Skeletal muscle cell (primary cell): ENCODE data around the gene SYT13.

ENCODE experiments used
- DNase-seq: peaks from one replicate; pipeline ENCODE4 v3.0.0-alpha.2; 2010; ENCODE audit warnings: low read depth
- H3K4me3 ChIP-seq: 2 replicates; pipeline ENCODE4 v1.5.1; 2011; ENCODE audit warnings: low read depth, mild to moderate bottlenecking, control low read depth, low read length, moderate library complexity

The SYT13 gene, protein sequence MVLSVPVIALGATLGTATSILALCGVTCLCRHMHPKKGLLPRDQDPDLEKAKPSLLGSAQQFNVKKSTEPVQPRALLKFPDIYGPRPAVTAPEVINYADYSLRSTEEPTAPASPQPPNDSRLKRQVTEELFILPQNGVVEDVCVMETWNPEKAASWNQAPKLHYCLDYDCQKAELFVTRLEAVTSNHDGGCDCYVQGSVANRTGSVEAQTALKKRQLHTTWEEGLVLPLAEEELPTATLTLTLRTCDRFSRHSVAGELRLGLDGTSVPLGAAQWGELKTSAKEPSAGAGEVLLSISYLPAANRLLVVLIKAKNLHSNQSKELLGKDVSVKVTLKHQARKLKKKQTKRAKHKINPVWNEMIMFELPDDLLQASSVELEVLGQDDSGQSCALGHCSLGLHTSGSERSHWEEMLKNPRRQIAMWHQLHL

GRCh38 chr11:45285930-45286632 lies at the start of gene SYT13:
Gene SYT13, minus strand, starts transcription at chr11:45286341. Its CDS starts 134 bp downstream, at chr11:45286207.
- peak within 1 kb of the TSS; percentile 15 for H3K4me3 ChIP-seq
- DNase-seq: no peak

- no peak for DNase-seq
- no peak overlapping the region for H3K4me3 ChIP-seq
These were observed 49.3 kb upstream of the SYT13 start for GRCh38 chr11:45335434-45335833.

GRCh38 chr11:45334836-45335235 lies 48.7 kb upstream of the SYT13 start:
- DNase-seq: no peak
- no peak overlapping the region for H3K4me3 ChIP-seq

GRCh38 chr11:45334410-45334809 lies 48.3 kb upstream of the SYT13 start:
- H3K4me3 ChIP-seq: no peak overlapping the region
- DNase-seq: no peak

- peak overlapping the region; percentile 5 for H3K4me3 ChIP-seq
- peak; percentile 6 for DNase-seq
These were observed 47.1 kb upstream of the SYT13 start for GRCh38 chr11:45333001-45333971.

DNA sequence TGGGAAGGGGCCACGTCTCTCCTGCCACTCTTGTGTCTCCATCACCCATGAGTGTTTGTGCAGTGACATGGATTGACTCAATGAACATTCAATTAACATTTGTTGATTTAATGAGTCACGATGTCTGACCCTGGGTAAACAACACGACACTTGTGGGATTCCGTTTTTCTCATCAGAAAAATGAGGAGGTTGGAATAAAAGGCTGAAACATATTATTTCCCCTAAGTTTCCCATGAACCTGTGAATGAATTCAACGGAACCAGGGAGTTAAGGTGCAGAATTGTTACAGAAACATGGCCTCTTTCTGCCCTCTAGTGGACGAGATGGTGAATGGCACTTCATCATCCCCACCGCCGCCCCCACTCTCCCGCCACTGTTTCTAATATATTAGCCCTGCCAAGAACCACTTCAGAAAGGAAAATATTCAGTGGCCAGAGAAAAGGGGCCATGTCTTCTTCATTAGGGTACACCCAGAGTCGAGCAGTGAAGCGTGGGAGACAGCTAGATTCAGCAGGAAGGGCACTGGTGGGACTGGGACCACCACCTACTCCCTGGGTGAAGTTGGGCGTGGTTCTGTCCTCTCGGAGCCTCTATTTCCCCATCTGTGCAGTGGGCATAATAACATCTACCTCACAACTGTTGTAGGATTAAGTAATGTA lies 46.3 kb upstream of the SYT13 start:
- DNase-seq: no peak
- no peak overlapping the region for H3K4me3 ChIP-seq

DNA sequence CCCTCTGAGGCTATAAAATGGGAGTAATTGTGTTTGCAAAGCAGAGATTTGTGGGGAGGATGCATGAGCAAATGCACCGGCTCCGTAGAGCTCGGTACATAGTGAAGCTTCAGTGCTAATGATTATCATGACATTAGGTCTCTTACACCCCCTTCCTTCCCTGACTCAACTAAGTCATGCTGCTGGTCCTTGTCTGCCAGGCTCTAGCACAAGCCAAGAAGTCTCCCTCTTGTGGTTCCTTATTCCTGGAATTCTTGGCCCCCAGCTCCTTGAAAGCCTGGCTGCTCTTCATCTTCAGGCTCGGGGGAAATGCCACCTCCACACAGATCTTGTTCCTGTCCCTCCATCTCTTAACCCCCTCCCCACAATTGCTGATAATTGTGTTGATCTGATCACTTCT lies 45.7 kb upstream of the SYT13 start:
- DNase-seq: no peak
- no peak overlapping the region for H3K4me3 ChIP-seq

GRCh38 chr11:45328726-45329125 lies 42.6 kb upstream of the SYT13 start:
- no peak overlapping the region for H3K4me3 ChIP-seq
- DNase-seq: no peak

DNA sequence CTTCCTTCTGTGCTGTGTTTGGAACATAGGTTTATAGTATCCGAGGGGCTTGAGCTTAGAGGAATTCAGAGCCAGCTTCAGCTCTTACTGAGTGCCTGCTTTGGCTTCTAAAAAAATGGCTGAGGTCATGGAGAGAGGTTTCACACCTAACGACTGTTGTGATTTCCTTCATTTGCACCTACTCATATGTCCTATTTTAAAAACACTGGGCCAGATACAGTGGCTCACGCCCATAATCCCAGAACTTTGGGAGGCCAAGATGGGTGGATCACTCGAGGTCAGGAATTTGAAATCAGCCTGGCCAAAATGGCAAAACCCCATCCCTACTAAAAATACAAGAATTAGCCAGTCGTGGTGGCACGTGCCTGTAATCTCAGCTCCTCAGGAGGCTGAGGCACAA lies 38.3 kb upstream of the SYT13 start:
- no peak overlapping the region for H3K4me3 ChIP-seq
- no peak for DNase-seq

GRCh38 chr11:45323601-45324249 lies 37.6 kb upstream of the SYT13 start:
- no peak for DNase-seq
- no peak overlapping the region for H3K4me3 ChIP-seq

DNA sequence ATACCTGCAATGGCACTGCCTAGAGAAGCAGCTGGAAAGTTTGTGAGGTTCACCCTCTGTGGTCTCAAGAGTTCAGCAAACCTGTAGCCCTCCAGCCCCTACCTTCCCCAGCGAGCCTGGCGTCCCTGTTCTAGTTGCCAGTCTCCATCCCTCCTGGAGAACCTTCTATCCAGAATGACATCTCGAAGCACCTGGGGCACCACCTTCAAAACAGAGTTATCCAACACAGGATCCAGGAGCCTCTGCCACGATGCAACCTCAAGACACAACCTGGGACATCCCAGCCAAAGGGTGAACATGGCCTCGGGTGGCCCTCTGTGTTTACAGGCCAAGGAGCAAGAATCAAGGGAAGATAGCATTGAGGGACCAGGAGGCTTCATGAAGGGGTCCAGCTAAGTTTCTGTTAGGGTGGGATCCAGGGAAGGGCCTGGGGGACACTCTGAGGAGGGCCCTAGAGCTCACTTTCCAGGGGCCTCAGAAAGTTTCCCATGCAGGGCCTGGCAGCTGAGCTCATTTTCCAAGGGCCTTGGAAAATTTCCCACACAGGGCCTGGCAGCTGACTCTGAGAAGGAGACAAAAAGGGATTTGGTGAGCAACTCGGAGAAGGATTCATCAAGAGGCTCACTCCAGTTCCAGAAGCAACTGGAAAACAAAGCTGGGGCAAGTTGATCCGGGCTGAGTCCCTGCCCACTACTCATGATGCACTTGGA lies 36.9 kb upstream of the SYT13 start:
- no peak overlapping the region for H3K4me3 ChIP-seq
- DNase-seq: no peak

GRCh38 chr11:45322111-45322705 lies 36.1 kb upstream of the SYT13 start:
- no peak overlapping the region for H3K4me3 ChIP-seq
- no peak for DNase-seq

- no peak overlapping the region for H3K4me3 ChIP-seq
- no peak for DNase-seq
These were observed 35.5 kb upstream of the SYT13 start for GRCh38 chr11:45321669-45322068.

DNA sequence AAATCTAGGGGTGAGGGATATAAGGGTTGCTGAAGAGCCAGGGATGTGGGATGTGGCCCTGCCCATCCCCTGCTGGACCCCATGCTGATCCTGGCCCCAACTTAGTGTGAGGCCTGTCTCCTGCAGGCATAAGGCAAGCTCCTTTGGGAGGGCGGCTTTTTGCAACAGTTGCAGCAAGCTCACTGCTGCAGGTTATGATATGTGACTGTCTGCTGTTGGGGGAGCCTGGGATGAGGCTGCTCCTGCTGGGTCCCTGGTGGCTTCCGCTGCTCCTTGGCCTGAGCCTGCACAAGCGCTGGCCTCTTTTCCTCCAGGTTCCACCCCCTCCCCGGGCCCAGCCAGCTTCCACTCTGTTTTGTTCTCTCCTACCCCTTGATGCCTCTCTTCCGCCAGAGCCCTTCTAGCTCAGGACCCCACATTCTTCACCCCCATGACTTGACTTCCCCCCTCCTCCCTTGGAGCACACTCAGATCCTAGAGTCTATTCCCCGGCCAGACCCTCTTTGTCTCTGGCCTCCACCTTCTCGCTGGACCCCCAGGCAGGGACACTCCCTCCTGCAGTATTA lies 35.0 kb upstream of the SYT13 start:
- no peak overlapping the region for H3K4me3 ChIP-seq
- DNase-seq: no peak

- no peak for DNase-seq
These were observed 34.2 kb upstream of the SYT13 start for GRCh38 chr11:45320371-45320770.

DNA sequence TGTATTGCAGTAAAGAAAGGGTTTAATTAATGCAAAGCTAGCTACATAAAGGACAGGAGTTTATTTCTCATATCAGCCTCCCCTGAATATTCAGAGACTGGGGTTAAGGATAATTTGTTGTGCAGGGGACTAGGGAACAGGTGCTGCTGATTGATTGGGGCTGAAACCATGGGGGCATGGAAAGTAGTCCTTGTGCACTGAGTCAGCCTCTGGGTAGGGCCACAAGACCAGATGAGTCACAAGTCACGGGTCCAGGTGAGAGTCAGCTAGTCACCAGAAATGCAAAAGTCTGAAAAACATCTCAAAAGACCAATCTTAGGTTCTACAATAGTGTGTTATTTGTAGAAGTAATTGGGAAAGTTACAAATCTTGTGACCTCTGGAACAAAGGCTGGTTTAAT lies 32.9 kb upstream of the SYT13 start:
- no peak overlapping the region for H3K4me3 ChIP-seq
- DNase-seq: no peak

More at GRCh38 chr11:45320371-45320770, 34.2 kb upstream of the SYT13 start:
- no peak overlapping the region for H3K4me3 ChIP-seq

DNA sequence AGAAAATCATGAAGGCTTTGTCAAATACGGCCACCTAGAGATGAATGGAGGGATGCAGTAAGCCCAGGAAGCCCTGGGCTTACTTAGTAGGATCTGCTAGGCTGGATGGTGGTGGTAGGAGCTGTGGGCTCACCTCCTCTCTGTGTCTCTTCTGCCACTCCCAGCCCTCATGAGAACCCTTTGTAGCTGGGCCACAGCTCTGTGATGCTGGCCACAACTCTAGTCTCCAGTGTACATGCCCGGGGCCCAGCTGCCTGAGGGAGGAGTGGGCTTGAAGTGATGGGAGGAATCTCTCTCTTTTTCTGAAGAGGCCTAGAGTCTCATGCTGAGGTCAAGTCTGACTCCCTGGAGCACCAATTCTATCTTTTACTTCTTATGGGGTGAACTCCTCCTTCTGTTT lies 32.4 kb upstream of the SYT13 start:
- DNase-seq: no peak
- H3K4me3 ChIP-seq: no peak overlapping the region

DNA sequence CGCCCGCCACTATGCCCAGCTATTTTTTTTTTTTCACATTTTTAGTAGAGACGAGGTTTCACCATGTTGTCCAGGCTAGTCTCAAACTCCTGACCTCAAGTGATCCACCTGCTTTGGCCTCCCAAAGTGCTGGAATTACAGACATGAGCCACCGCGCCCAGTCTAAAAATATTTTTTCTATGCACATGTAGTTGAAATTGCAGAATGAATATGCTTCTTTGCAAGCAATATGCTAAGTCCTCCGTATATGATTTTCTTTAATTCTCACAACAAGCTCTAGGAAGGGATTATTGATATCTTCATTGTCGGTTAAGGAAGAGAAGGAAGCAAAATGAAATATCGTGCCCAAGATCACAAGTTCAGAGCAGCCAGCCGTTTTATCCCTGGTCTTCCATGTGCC lies 30.1 kb upstream of the SYT13 start:
- DNase-seq: no peak
- no peak overlapping the region for H3K4me3 ChIP-seq
